NCI-H82 treated with DMSO at 0.1 percent for 48 hours (cell line): Measurements from ENCODE around the gene NNMT.

Source experiments
- DNase-seq: peaks from one replicate; lab custom pipeline; 2025; ENCODE audit not compliant: unreplicated experiment; lab: John Stamatoyannopoulos, UW

The NNMT gene

GRCh38 chr11:114295676-114296604 lies at the start of gene NNMT:
Gene NNMT, plus strand, starts transcription at chr11:114296399. Its CDS starts 158 bp downstream, at chr11:114296557.
- DNase-seq, result no peak

GRCh38 chr11:114247070-114247789 lies 49.0 kb upstream of the NNMT start:
- no peak for DNase-seq

- no peak for DNase-seq
These were observed 46.0 kb upstream of the NNMT start for GRCh38 chr11:114250180-114250579.

- no peak for DNase-seq
These were observed 45.0 kb upstream of the NNMT start for GRCh38 chr11:114250993-114251814.

GRCh38 chr11:114251815-114252337 lies 44.3 kb upstream of the NNMT start:
- no peak for DNase-seq

- no peak for DNase-seq
These were observed 43.4 kb upstream of the NNMT start for GRCh38 chr11:114252767-114253166.

GRCh38 chr11:114253771-114254170 lies 42.4 kb upstream of the NNMT start:
- DNase-seq, result no peak

- DNase-seq, result no peak
These were observed 41.5 kb upstream of the NNMT start for GRCh38 chr11:114254571-114255146.

GRCh38 chr11:114255289-114255688 lies 40.9 kb upstream of the NNMT start:
- DNase-seq, result no peak

GRCh38 chr11:114256176-114256966 lies 39.8 kb upstream of the NNMT start:
- DNase-seq, result no peak

- no peak for DNase-seq
These were observed 39.3 kb upstream of the NNMT start for GRCh38 chr11:114256967-114257286.

- DNase-seq, result peak; percentile 50
These were observed 38.3 kb upstream of the NNMT start for GRCh38 chr11:114257621-114258558.

GRCh38 chr11:114258696-114259095 lies 37.5 kb upstream of the NNMT start:
- no peak for DNase-seq

GRCh38 chr11:114259124-114259526 lies 37.1 kb upstream of the NNMT start:
- DNase-seq, result no peak

GRCh38 chr11:114259551-114259983 lies 36.6 kb upstream of the NNMT start:
- DNase-seq, result peak; percentile 54

- no peak for DNase-seq
These were observed 36.1 kb upstream of the NNMT start for GRCh38 chr11:114260077-114260476.

GRCh38 chr11:114260483-114260882 lies 35.7 kb upstream of the NNMT start:
- no peak for DNase-seq

- DNase-seq, result no peak
These were observed 34.4 kb upstream of the NNMT start for GRCh38 chr11:114261791-114262190.
